Fibroblast of lung (primary cell): ENCODE measurements around the gene PLXNA1.

Experiments used
- CTCF ChIP-seq, 2 donors: IDR thresholded peaks in 1 of 2; conservative IDR thresholded peaks in 1 of 2; 1 replicate in 1 of 2; 2 replicates in 1 of 2; pipeline ENCODE4 v1.5.1; 2011 to 2012; ENCODE audit warnings: low read length in 2 of 2, control low read depth in 1 of 2, inconsistent platforms in 1 of 2, low read depth in 1 of 2, mild to moderate bottlenecking in 1 of 2
- EZH2 ChIP-seq: IDR thresholded peaks from 2 replicates; pipeline ENCODE4 v1.5.1; 2012; ENCODE audit warnings: low read length, control low read depth, mild to moderate bottlenecking; ENCODE audit errors: missing control alignments

DNA sequence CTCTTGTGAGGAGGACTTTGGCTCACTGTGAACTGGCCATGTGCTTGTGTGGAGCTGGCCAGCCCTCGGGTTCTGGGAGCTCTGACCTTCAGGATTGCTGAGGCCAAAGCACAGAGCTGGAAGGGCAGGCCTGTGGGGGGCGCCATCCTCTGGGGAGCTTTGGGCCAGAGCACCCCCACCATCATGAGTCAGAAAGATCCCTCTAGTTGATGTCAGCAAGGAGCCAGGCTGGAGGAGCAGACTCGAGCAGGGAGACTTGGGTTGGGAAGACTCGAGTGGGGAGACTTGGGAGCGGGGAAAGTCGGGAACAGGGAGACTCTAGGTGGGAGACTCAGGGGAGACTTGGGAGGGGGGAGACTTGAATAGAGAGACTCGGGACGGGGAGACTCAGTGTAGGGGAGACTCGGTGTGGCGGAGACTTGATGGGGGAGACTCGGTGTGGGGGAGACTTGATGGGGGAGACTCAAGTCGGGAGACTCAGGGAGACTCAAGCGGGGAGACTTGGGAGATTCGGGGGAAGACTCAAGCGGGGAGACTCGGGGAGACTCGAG, 37.7 kb upstream of the PLXNA1 start:
- TF ChIP-seq CTCF (conservative IDR thresholded peaks at IDR 0.05 in 1 of 2, IDR thresholded peaks at IDR 0.05 in 1 of 2; ENCODE audit: low read depth in 1 of 2, low read length in 2 of 2) (no peak), EZH2 (no peak)
